ENCODE measurements around the gene FEN1.

DNA sequence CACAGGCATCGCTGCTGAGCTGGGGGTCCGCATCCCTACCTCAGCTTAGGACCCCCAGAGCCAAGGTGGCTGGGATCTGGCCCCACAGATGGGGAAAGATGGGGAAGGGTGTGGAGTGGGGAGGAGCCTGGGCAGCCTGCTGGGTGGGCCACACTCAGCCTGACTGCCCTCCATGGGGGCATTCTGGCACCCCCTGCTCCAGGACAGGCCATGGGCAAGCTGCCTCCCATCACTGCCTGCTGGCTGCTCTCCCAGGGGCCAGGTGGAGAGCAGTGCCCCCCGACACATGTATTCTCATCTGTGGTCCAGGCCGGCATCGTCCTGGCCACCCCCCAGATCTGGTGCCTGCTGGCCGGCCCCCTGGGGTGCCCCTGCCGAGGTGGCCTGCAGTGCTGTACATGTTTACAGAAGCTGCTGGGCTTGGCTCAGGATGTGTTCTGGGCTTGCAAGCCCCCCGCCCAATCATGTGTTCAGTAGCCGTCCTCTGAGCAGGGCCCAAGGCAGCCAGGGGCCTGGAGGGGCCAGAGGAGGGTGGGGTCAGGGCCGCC is 48.0 kb upstream of the FEN1 start:
- TF ChIP-seq, protein P1, sequence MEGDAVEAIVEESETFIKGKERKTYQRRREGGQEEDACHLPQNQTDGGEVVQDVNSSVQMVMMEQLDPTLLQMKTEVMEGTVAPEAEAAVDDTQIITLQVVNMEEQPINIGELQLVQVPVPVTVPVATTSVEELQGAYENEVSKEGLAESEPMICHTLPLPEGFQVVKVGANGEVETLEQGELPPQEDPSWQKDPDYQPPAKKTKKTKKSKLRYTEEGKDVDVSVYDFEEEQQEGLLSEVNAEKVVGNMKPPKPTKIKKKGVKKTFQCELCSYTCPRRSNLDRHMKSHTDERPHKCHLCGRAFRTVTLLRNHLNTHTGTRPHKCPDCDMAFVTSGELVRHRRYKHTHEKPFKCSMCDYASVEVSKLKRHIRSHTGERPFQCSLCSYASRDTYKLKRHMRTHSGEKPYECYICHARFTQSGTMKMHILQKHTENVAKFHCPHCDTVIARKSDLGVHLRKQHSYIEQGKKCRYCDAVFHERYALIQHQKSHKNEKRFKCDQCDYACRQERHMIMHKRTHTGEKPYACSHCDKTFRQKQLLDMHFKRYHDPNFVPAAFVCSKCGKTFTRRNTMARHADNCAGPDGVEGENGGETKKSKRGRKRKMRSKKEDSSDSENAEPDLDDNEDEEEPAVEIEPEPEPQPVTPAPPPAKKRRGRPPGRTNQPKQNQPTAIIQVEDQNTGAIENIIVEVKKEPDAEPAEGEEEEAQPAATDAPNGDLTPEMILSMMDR (IDR thresholded peaks at IDR 0.05) = no peak
- TF ChIP-seq POLR2A (IDR thresholded peaks at IDR 0.05; ENCODE audit: low read depth) (no peak), EP300 (IDR thresholded peaks at IDR 0.05) (no peak), POLR2AphosphoS5 (IDR thresholded peaks at IDR 0.05) (no peak)

Data from esophagus muscularis mucosa (tissue), 4 donors.